ENCODE data around the gene METRN. TPM values are rescaled to one million over a fixed set of nuclear protein-coding genes. Genes with fewer than 3 reads are reported as not detected.

METRN gene
- total RNA-seq, 1 donor from 2014 or later, result 30.4 TPM

DNA sequence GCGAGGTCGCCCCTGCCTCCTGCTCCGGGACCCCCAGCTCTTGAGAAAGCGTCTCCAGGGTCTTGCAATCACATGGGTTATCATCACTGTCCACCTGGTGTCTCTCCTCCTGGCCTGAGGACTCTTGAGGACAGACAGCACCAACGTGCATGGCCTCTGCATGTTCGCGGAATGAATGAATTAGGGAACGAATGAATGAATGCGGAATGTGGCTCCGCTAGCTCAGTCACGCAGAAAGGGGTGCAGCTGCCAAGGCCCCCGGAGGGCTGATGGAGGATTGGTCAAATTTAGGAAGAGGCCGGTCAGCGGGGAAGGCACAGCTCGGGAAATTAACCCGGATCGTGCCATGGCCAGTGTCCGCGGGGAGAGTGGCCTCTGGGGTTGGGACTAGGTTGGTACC lies 12.6 kb upstream of the METRN start:
- TF ChIP-seq, protein P1, sequence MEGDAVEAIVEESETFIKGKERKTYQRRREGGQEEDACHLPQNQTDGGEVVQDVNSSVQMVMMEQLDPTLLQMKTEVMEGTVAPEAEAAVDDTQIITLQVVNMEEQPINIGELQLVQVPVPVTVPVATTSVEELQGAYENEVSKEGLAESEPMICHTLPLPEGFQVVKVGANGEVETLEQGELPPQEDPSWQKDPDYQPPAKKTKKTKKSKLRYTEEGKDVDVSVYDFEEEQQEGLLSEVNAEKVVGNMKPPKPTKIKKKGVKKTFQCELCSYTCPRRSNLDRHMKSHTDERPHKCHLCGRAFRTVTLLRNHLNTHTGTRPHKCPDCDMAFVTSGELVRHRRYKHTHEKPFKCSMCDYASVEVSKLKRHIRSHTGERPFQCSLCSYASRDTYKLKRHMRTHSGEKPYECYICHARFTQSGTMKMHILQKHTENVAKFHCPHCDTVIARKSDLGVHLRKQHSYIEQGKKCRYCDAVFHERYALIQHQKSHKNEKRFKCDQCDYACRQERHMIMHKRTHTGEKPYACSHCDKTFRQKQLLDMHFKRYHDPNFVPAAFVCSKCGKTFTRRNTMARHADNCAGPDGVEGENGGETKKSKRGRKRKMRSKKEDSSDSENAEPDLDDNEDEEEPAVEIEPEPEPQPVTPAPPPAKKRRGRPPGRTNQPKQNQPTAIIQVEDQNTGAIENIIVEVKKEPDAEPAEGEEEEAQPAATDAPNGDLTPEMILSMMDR (IDR thresholded peaks at IDR 0.05), result no peak
- H3K9me3 ChIP-seq, result no peaks in the 10 kb centered on the region
- ATAC-seq (no peak), DNase-seq (no peak)
- no peak overlapping the region for H3K4me3 ChIP-seq
- no peaks in the 10 kb centered on the region for H3K36me3 ChIP-seq
- peaks cover 84% of the 10 kb centered on the region for H3K27me3 ChIP-seq
- no peak overlapping the region for H3K27ac ChIP-seq
- no peaks in the 10 kb centered on the region for H3K4me1 ChIP-seq
- intact Hi-C loops (cut with DNase I), result no loop called here

DNA sequence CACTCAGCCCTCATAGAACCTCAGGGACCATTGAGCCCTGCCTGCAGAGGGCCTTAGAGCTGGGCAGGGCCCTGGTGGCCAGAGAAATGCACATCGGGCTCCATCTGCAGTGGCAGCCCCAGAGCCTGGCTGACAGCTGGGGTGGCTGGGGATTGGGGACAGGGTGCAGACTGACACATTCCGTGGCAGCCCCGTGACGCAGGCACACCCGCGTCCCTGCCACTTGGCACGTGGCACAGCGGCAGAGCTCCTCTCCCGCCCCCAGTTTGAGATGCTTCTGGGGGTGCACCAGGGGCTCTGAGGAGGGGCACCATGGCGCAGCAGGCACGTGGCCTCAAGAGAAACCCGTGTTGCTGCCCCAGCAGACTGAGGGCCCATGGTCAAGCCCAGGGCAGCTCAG lies 11.5 kb upstream of the METRN start:
- intact Hi-C loops (cut with DNase I), result no loop called here
- TF ChIP-seq, protein P1 (IDR thresholded peaks at IDR 0.05), result no peak

DNA sequence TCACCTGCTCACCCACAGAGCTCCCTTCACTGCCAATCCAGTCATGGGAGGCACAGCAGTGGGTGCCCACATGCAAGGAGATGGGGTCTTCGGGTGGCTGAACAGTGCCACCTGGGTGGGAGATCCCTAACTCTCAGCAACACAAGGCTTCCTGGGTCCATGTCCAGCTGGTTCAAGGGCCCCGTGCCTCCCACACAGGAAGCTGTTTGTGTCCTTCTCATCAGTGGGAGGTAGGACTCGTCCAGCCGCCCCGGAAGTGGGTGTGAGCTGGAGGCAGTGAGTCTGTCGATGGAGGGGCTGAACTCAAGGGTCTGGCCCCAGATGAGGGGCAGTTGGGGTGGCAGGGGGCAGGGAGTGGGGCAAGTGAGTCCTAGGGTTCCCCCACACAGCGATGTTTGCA lies 10.9 kb upstream of the METRN start:
- H3K4me3 ChIP-seq, result no peak overlapping the region
- TF ChIP-seq, protein P1 (IDR thresholded peaks at IDR 0.05), result no peak
- H3K27me3 ChIP-seq, result peaks cover 92% of the 10 kb centered on the region
- no peaks in the 10 kb centered on the region for H3K36me3 ChIP-seq
- no peak overlapping the region for H3K27ac ChIP-seq
- intact Hi-C loops (cut with DNase I), result no loop called here
- H3K4me1 ChIP-seq, result no peaks in the 10 kb centered on the region
- no peak for DNase-seq
- no peak for ATAC-seq
- H3K9me3 ChIP-seq, result no peaks in the 10 kb centered on the region

More for the DNA sequence above, 11.5 kb upstream of the METRN start:
- DNase-seq, result no peak
- no peaks in the 10 kb centered on the region for H3K36me3 ChIP-seq
- H3K27me3 ChIP-seq, result peaks cover 89% of the 10 kb centered on the region
- no peaks in the 10 kb centered on the region for H3K4me1 ChIP-seq
- no peak overlapping the region for H3K4me3 ChIP-seq
- H3K27ac ChIP-seq, result no peak overlapping the region
- H3K9me3 ChIP-seq, result no peaks in the 10 kb centered on the region
- ATAC-seq, result no peak

DNA sequence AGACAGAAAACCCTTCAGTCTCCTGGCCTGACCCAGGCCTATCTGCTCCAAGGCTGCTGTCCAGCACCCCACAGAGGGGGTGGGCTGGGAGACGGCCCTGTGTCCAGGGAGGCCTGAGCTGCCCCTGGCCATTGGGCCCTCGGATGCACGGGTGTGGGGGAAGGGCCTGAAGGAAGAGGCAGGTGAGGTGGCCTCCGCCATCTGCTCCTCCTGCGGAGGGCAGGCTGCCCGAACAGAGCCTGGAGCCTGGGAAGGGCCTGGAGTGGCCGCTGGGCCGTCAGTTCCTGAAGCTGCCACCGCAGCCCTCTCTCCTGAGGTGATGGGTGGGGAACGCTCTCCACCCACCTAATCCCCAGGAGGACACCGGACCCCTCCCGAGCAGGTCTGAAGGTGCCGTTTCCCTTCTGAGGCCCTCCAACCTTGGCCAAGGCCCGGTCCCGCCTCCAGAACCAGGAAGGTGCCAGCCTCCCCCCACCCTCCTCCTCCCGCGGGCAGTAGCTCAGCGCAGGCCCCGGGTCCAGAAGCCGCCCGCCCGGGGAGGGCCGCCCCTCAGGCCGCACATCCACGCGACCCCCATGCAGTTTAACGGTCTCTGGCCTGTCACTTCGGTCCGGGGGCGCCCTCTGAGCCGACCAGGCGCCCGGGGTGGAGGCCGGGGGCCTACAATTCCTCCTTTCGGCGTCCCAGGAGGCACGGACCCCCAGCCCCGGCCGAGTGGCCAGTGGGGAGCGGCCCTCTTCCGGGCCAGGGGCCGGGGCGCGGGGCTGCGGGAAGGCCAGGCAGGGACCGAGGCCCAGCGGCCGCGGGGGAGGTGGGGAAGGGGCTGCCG lies 10.2 kb upstream of the METRN start:
- ATAC-seq, result no peak
- H3K9me3 ChIP-seq, result no peaks in the 10 kb centered on the region
- peaks cover 92% of the 10 kb centered on the region for H3K27me3 ChIP-seq
- no peak overlapping the region for H3K27ac ChIP-seq
- H3K4me1 ChIP-seq, result no peaks in the 10 kb centered on the region
- H3K4me3 ChIP-seq, result no peak overlapping the region
- H3K36me3 ChIP-seq, result no peaks in the 10 kb centered on the region
- TF ChIP-seq, protein P1 (IDR thresholded peaks at IDR 0.05), result no peak
- no peak for DNase-seq
- intact Hi-C loops (cut with DNase I), result no loop called here

DNA sequence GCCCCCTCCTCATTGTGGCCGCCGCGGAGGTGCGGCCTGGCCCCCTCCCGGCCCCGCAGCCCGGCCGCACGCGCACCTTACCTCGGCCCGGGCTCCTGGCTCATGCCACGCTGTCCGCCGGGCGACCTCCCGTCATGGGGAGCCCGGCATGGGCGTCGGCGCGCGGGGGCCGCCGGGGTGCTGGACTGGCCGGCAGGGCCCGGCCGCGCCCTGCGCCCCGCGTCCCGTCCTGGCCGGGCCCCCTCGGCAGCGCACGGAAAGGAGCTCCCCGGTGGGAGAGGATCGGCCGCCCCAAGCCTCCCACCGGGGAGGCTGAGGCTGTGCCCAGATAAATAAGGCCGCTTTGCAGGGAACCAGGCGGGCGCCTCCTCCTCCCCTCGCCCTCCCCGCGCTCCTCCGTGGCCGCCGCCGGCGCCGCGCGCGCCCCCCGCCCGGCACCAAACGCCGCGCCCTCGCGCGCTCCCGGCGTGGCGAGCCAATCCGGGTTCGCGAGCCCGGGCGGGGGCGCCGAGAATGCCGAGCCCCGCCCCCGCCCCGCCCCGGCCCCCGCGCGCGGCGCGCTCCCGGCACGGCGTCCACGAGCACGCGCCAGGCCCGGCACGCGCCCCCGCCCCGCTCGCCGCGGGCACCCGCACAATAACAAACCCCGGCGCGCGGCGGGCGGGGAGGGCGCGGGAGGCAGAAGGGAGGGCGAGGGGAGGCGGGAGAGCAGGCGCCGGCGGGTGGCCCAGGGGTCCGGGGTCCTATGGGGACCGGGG lies 9.3 kb upstream of the METRN start, which contains the start of gene FBXL16:
Gene FBXL16, minus strand, starts transcription at position 371 of the 758 bp plus-strand sequence. CDS start 8,396 bp downstream, outside the sequence.
- Histone ChIP-seq H3K27me3 (peaks cover 92% of the 10 kb centered on the region), H3K4me1 (no peaks in the 10 kb centered on the region), H3K36me3 (no peaks in the 10 kb centered on the region), H3K27ac (no peak within 1 kb of the TSS), H3K9me3 (no peaks in the 10 kb centered on the region), H3K4me3 (no peak within 1 kb of the TSS)
- DNase-seq, result no peak
- no peak for ATAC-seq
- intact Hi-C loops (cut with DNase I), result no loop called here
- TF ChIP-seq, protein P1 (IDR thresholded peaks at IDR 0.05), result no peak

All from upper lobe of right lung (tissue), 1 donor.